Glutamatergic neuron (in vitro differentiated cells): Measurements from ENCODE around the gene CLIC6. TPM values are rescaled to one million over a fixed set of nuclear protein-coding genes. Genes with fewer than 3 reads are reported as not detected.
A peak's percentile ranks its signal among the peaks of the same experiment; 100 is the strongest.
"Not testable (repeated sequence)": the region's sequence is repeated elsewhere in the genome, so short reads cannot be mapped to it uniquely, and the experiment has no call there.

Experiments
- DNase-seq: peaks from one replicate; pipeline ENCODE4 v3.0.0; 2022
- H3K27ac Mint-ChIP-seq: one replicate; pipeline ENCODE4 v1.8.0; 2020; ENCODE audit warnings: mild to moderate bottlenecking, mixed read lengths, inconsistent platforms; ENCODE audit not compliant: unreplicated experiment
- H3K27me3 Mint-ChIP-seq: one replicate; pipeline ENCODE4 v1.8.0; 2020; ENCODE audit warnings: mild to moderate bottlenecking, moderate library complexity, mixed read lengths, inconsistent platforms; ENCODE audit not compliant: unreplicated experiment
- H3K36me3 Mint-ChIP-seq: one replicate; pipeline ENCODE4 v1.8.0; 2020; ENCODE audit warnings: mild to moderate bottlenecking, mixed read lengths, inconsistent platforms; ENCODE audit not compliant: unreplicated experiment
- H3K4me1 Mint-ChIP-seq: one replicate; pipeline ENCODE4 v1.8.0; 2020; ENCODE audit warnings: mild to moderate bottlenecking, low read depth, mixed read lengths, inconsistent platforms; ENCODE audit not compliant: unreplicated experiment
- H3K4me3 Mint-ChIP-seq: one replicate; pipeline ENCODE4 v1.8.0; 2020; ENCODE audit warnings: mild to moderate bottlenecking, mixed read lengths, inconsistent platforms; ENCODE audit not compliant: unreplicated experiment
- H3K9me3 Mint-ChIP-seq: one replicate; pipeline ENCODE4 v1.8.0; 2020; ENCODE audit warnings: mild to moderate bottlenecking, moderate library complexity, mixed read lengths, inconsistent platforms; ENCODE audit not compliant: unreplicated experiment
- CTCF ChIP-seq: fragments of 200-600 bp; sonication (generic); IDR thresholded peaks from one replicate; pipeline ENCODE4 v1.5.0; 2021; ENCODE audit not compliant: partially characterized antibody, unreplicated experiment
- total RNA-seq: library from RNA; stranded (reverse); fragmentation: NEBNext Ultra II Directional; extraction: Animal tissue kit (Norgen Biotek cat#: 25700); gene quantifications from one replicate; pipeline ENCODE4 v1.2.1, GENCODE V29; 2021; ENCODE audit not compliant: unreplicated experiment

Gene CLIC6
- total RNA-seq, 1 donor from 2014 or later, result 0.17 TPM

GRCh38 chr21:34713621-34714020 is 44.8 kb downstream of the CLIC6 start:
- no peak overlapping the region for H3K27ac Mint-ChIP-seq
- peaks cover 3% of the 10 kb centered on the region for H3K4me1 Mint-ChIP-seq

GRCh38 chr21:34715518-34715917 is 46.7 kb downstream of the CLIC6 start:
- Mint-ChIP-seq H3K27ac (no peak overlapping the region), H3K4me3 (no peak overlapping the region), H3K9me3 (no peaks in the 10 kb centered on the region), H3K36me3 (no peaks in the 10 kb centered on the region), H3K27me3 (no peaks in the 10 kb centered on the region), H3K4me1 (peaks cover 3% of the 10 kb centered on the region)
- no peak for TF ChIP-seq CTCF
- no peak for DNase-seq

More at GRCh38 chr21:34713621-34714020, 44.8 kb downstream of the CLIC6 start:
- H3K36me3 Mint-ChIP-seq, result no peaks in the 10 kb centered on the region
- no peaks in the 10 kb centered on the region for H3K9me3 Mint-ChIP-seq
- H3K4me3 Mint-ChIP-seq, result no peak overlapping the region
- DNase-seq, result no peak
- TF ChIP-seq CTCF, result no peak
- H3K27me3 Mint-ChIP-seq, result no peaks in the 10 kb centered on the region

GRCh38 chr21:34715985-34716596 is 47.3 kb downstream of the CLIC6 start:
- DNase-seq, result no peak
- no peak for TF ChIP-seq CTCF
- H3K4me3 Mint-ChIP-seq, result no peak overlapping the region

GRCh38 chr21:34718529-34718928 is 49.7 kb downstream of the CLIC6 start:
- not testable (repeated sequence) for H3K4me3 Mint-ChIP-seq, H3K27ac Mint-ChIP-seq, DNase-seq, H3K36me3 Mint-ChIP-seq, H3K4me1 Mint-ChIP-seq, H3K27me3 Mint-ChIP-seq, H3K9me3 Mint-ChIP-seq

More at GRCh38 chr21:34715985-34716596, 47.3 kb downstream of the CLIC6 start:
- H3K36me3 Mint-ChIP-seq, result no peaks in the 10 kb centered on the region
- H3K9me3 Mint-ChIP-seq, result no peaks in the 10 kb centered on the region
- H3K27me3 Mint-ChIP-seq, result no peaks in the 10 kb centered on the region
- no peak overlapping the region for H3K27ac Mint-ChIP-seq
- H3K4me1 Mint-ChIP-seq, result peaks cover 3% of the 10 kb centered on the region

GRCh38 chr21:34722684-34723300 is 54.0 kb downstream of the CLIC6 start:
- Mint-ChIP-seq H3K9me3 (no peaks in the 10 kb centered on the region), H3K36me3 (no peaks in the 10 kb centered on the region), H3K4me1 (no peaks in the 10 kb centered on the region), H3K27me3 (peaks cover 2% of the 10 kb centered on the region), H3K4me3 (no peak overlapping the region), H3K27ac (no peak overlapping the region)
- no peak for DNase-seq
- peak; percentile 69 for TF ChIP-seq CTCF
